Activated CD4-positive, CD25-positive, alpha-beta regulatory T cell treated with anti-CD3 and anti-CD28 coated beads, Interleukin-2, amount 50 U/mL, for 16 hours (primary cell): ENCODE data around the gene LRRC59.
"Not testable (repeated sequence)": the region's sequence is repeated elsewhere in the genome, so short reads cannot be mapped to it uniquely, and the experiment has no call there.

Source experiments
- DNase-seq: peaks from one replicate; pipeline ENCODE4 v3.0.0-alpha.2; 2020; ENCODE audit warnings: low read depth, low spot score

The LRRC59 gene

GRCh38 chr17:50424996-50425681, 27.8 kb upstream of the LRRC59 start:
- no peak for DNase-seq

- no peak for DNase-seq
Measured at GRCh38 chr17:50424246-50424995, 27.1 kb upstream of the LRRC59 start.

- no peak for DNase-seq
Measured at GRCh38 chr17:50423553-50424159, 26.3 kb upstream of the LRRC59 start.

- DNase-seq = no peak
Measured at GRCh38 chr17:50422738-50423137, 25.4 kb upstream of the LRRC59 start.

- DNase-seq = no peak
Measured at GRCh38 chr17:50421308-50422051, 24.2 kb upstream of the LRRC59 start.

- DNase-seq = no peak
Measured at GRCh38 chr17:50420419-50421112, 23.2 kb upstream of the LRRC59 start.

- not testable (repeated sequence) for DNase-seq
Measured at GRCh38 chr17:50419577-50419976, 22.3 kb upstream of the LRRC59 start.

- no peak for DNase-seq
Measured at GRCh38 chr17:50414808-50415207, 17.5 kb upstream of the LRRC59 start.

- no peak for DNase-seq
Measured at GRCh38 chr17:50412188-50412732, 14.9 kb upstream of the LRRC59 start.

- DNase-seq = no peak
Measured at GRCh38 chr17:50407921-50408320, 10.6 kb upstream of the LRRC59 start.

- no peak for DNase-seq
Measured at GRCh38 chr17:50406578-50406977, 9.3 kb upstream of the LRRC59 start.

GRCh38 chr17:50405351-50405750, 8.0 kb upstream of the LRRC59 start:
- DNase-seq = not testable (repeated sequence)

GRCh38 chr17:50399591-50399990, 2.3 kb upstream of the LRRC59 start:
- not testable (repeated sequence) for DNase-seq

GRCh38 chr17:50398672-50399071, 1.3 kb upstream of the LRRC59 start:
- not testable (repeated sequence) for DNase-seq

- DNase-seq = no peak
Measured at GRCh38 chr17:50397919-50398285, 579 bp upstream of the LRRC59 start.

- DNase-seq = peak; percentile 6
Measured at GRCh38 chr17:50396261-50397110, 837 bp downstream of the LRRC59 start.

- no peak for DNase-seq
Measured at GRCh38 chr17:50394711-50395110, 2.6 kb downstream of the LRRC59 start.

- DNase-seq = no peak
Measured at GRCh38 chr17:50393700-50394099, 3.6 kb downstream of the LRRC59 start.

- no peak for DNase-seq
Measured at GRCh38 chr17:50392621-50393020, 4.7 kb downstream of the LRRC59 start.

GRCh38 chr17:50389534-50389933, 7.8 kb downstream of the LRRC59 start:
- DNase-seq = no peak
